GM11168 (cell line): ENCODE data around the gene RAPGEF1.
"Not testable (repeated sequence)": the region's sequence is repeated elsewhere in the genome, so short reads cannot be mapped to it uniquely, and the experiment has no call there.

ENCODE experiments used
- in situ Hi-C: fragments of 300-500 bp; cut with MboI; formaldehyde crosslinking; loops from one replicate; pipeline ENCODE4 v1.12.0; 2022; ENCODE audit warnings: low sequenced_read_pairs; ENCODE audit not compliant: unreplicated experiment

Gene RAPGEF1

GRCh38 chr9:131739959-131740648 is at the start of gene RAPGEF1:
RAPGEF1 (minus strand) TSS chr9:131740076; CDS start chr9:131739830, 246 bp downstream.
- in situ Hi-C loops = loop anchor here (5.0 to 25.0 kb wide), 4 partner anchors 65 to 378 kb away; partner anchors contain the start of gene POMT1

GRCh38 chr9:131788851-131789250 is 49.0 kb upstream of the RAPGEF1 start:
- in situ Hi-C loops = no loop called here

GRCh38 chr9:131787838-131788237 is 48.0 kb upstream of the RAPGEF1 start:
- in situ Hi-C loops = no loop called here

- in situ Hi-C loops = no loop called here
These were observed 45.0 kb upstream of the RAPGEF1 start for GRCh38 chr9:131784748-131785501.

GRCh38 chr9:131781069-131781468 is 41.2 kb upstream of the RAPGEF1 start:
- in situ Hi-C loops = no loop called here

- in situ Hi-C loops = no loop called here
These were observed 36.6 kb upstream of the RAPGEF1 start for GRCh38 chr9:131776473-131776872.

GRCh38 chr9:131776036-131776435 is 36.2 kb upstream of the RAPGEF1 start:
- in situ Hi-C loops = no loop called here

GRCh38 chr9:131774636-131775035 is 34.8 kb upstream of the RAPGEF1 start:
- in situ Hi-C loops = no loop called here

- in situ Hi-C loops = no loop called here
These were observed 34.1 kb upstream of the RAPGEF1 start for GRCh38 chr9:131773911-131774379.

GRCh38 chr9:131772940-131773339 is 33.1 kb upstream of the RAPGEF1 start:
- in situ Hi-C loops = no loop called here

- in situ Hi-C loops = no loop called here
These were observed 31.8 kb upstream of the RAPGEF1 start for GRCh38 chr9:131771646-131772045.

GRCh38 chr9:131769361-131769760 is 29.5 kb upstream of the RAPGEF1 start:
- in situ Hi-C loops = loop anchor here (10.0 kb wide), 1 partner anchor 455 kb away; no protein-coding TSS in a partner anchor

- in situ Hi-C loops = loop anchor here (5.0 to 10.0 kb wide), 2 partner anchors 460 to 488 kb away; no protein-coding TSS in a partner anchor
These were observed 24.7 kb upstream of the RAPGEF1 start for GRCh38 chr9:131764568-131764967.

- in situ Hi-C loops = loop anchor here (5.0 to 10.0 kb wide), 2 partner anchors 462 to 490 kb away; no protein-coding TSS in a partner anchor
These were observed 22.6 kb upstream of the RAPGEF1 start for GRCh38 chr9:131762356-131762932.

GRCh38 chr9:131759017-131759647 is 19.3 kb upstream of the RAPGEF1 start:
- in situ Hi-C loops = no loop called here

GRCh38 chr9:131757549-131757948 is 17.7 kb upstream of the RAPGEF1 start:
- in situ Hi-C loops = no loop called here

GRCh38 chr9:131755541-131756198 is 15.8 kb upstream of the RAPGEF1 start:
- in situ Hi-C loops = no loop called here

- in situ Hi-C loops = no loop called here
These were observed 15.0 kb upstream of the RAPGEF1 start for GRCh38 chr9:131754846-131755245.

- in situ Hi-C loops = not testable (repeated sequence)
These were observed 13.9 kb upstream of the RAPGEF1 start for GRCh38 chr9:131753751-131754150.
